ENCODE data around the gene TMEM238. TPM values are rescaled to one million over a fixed set of nuclear protein-coding genes. Genes with fewer than 3 reads are reported as not detected.
A peak's percentile ranks its signal among the peaks of the same experiment; 100 is the strongest.

The TMEM238 gene
- total and polyA plus RNA-seq, 9 of the 15 experiments (the other 6 are each of a cell fraction or from before 2014, with no cell fraction given): 0.18 to 5.1 (median 1.3) TPM; not detected in 4

GRCh38 chr19:55387736-55388497 lies 3.8 kb upstream of the TMEM238 start (continued):
- TF ChIP-seq ZBTB33 (CRISPR knock-in tag; IDR thresholded peaks at IDR 0.05) (peak; percentile 34; the same call in 1 of the 2 replicates), ZNF766 (CRISPR knock-in tag; conservative IDR thresholded peaks at IDR 0.05) (no peak), FIP1L1 (IDR thresholded peaks at IDR 0.05; ENCODE audit: low read depth, low read length, poor library complexity, severe bottlenecking) (no peak), ZNF717 (CRISPR knock-in tag; IDR thresholded peaks at IDR 0.05) (no peak), HEY1 (CRISPR knock-in tag; IDR thresholded peaks at IDR 0.05; ENCODE audit: borderline replicate concordance) (no peak), ZFP1 (CRISPR knock-in tag; IDR thresholded peaks at IDR 0.05) (no peak), HSF4 (CRISPR knock-in tag; IDR thresholded peaks at IDR 0.05; ENCODE audit: borderline replicate concordance) (no peak), SP1 (CRISPR knock-in tag; IDR thresholded peaks at IDR 0.05) (no peak), BRCA1 (IDR thresholded peaks at IDR 0.05) (no peak), BRCA1 (CRISPR knock-in tag; IDR thresholded peaks at IDR 0.05) (0 out of 2 replicates have a peak, but pooled peaks have one; percentile 29), ZNF143 (CRISPR knock-in tag; IDR thresholded peaks at IDR 0.05) (no peak), ARID4B (CRISPR knock-in tag; IDR thresholded peaks at IDR 0.05) (no peak), MLX (CRISPR knock-in tag; conservative IDR thresholded peaks at IDR 0.05) (no peak), SAFB2 (IDR thresholded peaks at IDR 0.05; ENCODE audit: borderline replicate concordance, low read depth, low read length, severe bottlenecking) (no peak), SIN3A (IDR thresholded peaks at IDR 0.05; ENCODE audit: borderline replicate concordance in 2 of 2, control insufficient read depth in 1 of 2, low read depth in 2 of 2, low read length in 2 of 2) (0 out of 4 replicates have a peak, but pooled peaks of 1 of the 2 experiments have one; percentile 22), RBFOX2 (IDR thresholded peaks at IDR 0.05; ENCODE audit: low read depth, low read length) (peak; percentile 83), SRF (CRISPR knock-in tag; IDR thresholded peaks at IDR 0.05) (no peak), POLR2G (IDR thresholded peaks at IDR 0.05; ENCODE audit: low read depth, low read length) (peak; percentile 73), MTA2 (IDR thresholded peaks at IDR 0.05; ENCODE audit: low read depth) (no peak)

All from K562 (cell line).